Eye (tissue), 1 donor: Measurements from ENCODE around the gene CEP89.
"Not testable (repeated sequence)": the region's sequence is repeated elsewhere in the genome, so short reads cannot be mapped to it uniquely, and the experiment has no call there.

Source experiments
- DNase-seq: peaks from one replicate; pipeline ENCODE4 v3.0.0-alpha.2; 2015

The CEP89 gene

GRCh38 chr19:32890841-32891240 is 80.9 kb downstream of the CEP89 start:
- no peak for DNase-seq

- DNase-seq: no peak
Measured at GRCh38 chr19:32890326-32890725, 81.4 kb downstream of the CEP89 start.

- no peak for DNase-seq
Measured at GRCh38 chr19:32889137-32889934, 82.4 kb downstream of the CEP89 start.

GRCh38 chr19:32887572-32888215 is 84.1 kb downstream of the CEP89 start:
- no peak for DNase-seq

GRCh38 chr19:32886241-32886640 is 85.5 kb downstream of the CEP89 start:
- no peak for DNase-seq

GRCh38 chr19:32885255-32885654 is 86.5 kb downstream of the CEP89 start:
- not testable (repeated sequence) for DNase-seq

- DNase-seq: no peak
Measured at GRCh38 chr19:32881766-32882165, 90.0 kb downstream of the CEP89 start.

- no peak for DNase-seq
Measured at GRCh38 chr19:32880622-32881021, 91.1 kb downstream of the CEP89 start.

GRCh38 chr19:32879741-32880140 is 92.0 kb downstream of the CEP89 start:
- DNase-seq: no peak

GRCh38 chr19:32878988-32879387 is 92.8 kb downstream of the CEP89 start:
- no peak for DNase-seq

GRCh38 chr19:32877977-32878745 is 93.6 kb downstream of the CEP89 start:
- no peak for DNase-seq

GRCh38 chr19:32877323-32877912 is 94.3 kb downstream of the CEP89 start:
- DNase-seq: no peak

GRCh38 chr19:32876919-32877285 is 94.9 kb downstream of the CEP89 start:
- no peak for DNase-seq

- DNase-seq: no peak
Measured at GRCh38 chr19:32876236-32876918, 95.4 kb downstream of the CEP89 start.

GRCh38 chr19:32875428-32875827 is 96.3 kb downstream of the CEP89 start:
- DNase-seq: no peak

GRCh38 chr19:32874605-32875004 is 97.2 kb downstream of the CEP89 start:
- DNase-seq: no peak

GRCh38 chr19:32873247-32873959 is 98.4 kb downstream of the CEP89 start:
- DNase-seq: no peak

- DNase-seq: no peak
Measured at GRCh38 chr19:32872391-32872790, 99.4 kb downstream of the CEP89 start.

- DNase-seq: no peak
Measured at GRCh38 chr19:32870981-32871451, 100.7 kb downstream of the CEP89 start.

GRCh38 chr19:32869966-32870573 is 101.7 kb downstream of the CEP89 start:
- no peak for DNase-seq

- DNase-seq: no peak
Measured at GRCh38 chr19:32869369-32869965, 102.3 kb downstream of the CEP89 start, which contains the start of gene SLC7A9. SLC7A9 (minus strand) TSS chr19:32869767; CDS start chr19:32868534, 1,233 bp downstream.
